BLaER1 (cell line): ENCODE measurements around the gene ZC3H12C.

Experiments used
- H3K27ac ChIP-seq: shearing (Covaris generic); formaldehyde crosslinking; 2 replicates; pipeline ENCODE4 v1.8.1; 2022
- H3K27me3 ChIP-seq: shearing (Covaris generic); formaldehyde crosslinking; 2 replicates; pipeline ENCODE4 v1.8.1; 2022
- H3K36me3 ChIP-seq: shearing (Covaris generic); formaldehyde crosslinking; 2 replicates; pipeline ENCODE4 v1.8.1; 2022
- H3K4me1 ChIP-seq: shearing (Covaris generic); formaldehyde crosslinking; 2 replicates; pipeline ENCODE4 v1.8.1; 2022
- H3K4me2 ChIP-seq: shearing (Covaris generic); formaldehyde crosslinking; 2 replicates; pipeline ENCODE4 v1.8.1; 2022
- H3K4me3 ChIP-seq: shearing (Covaris generic); formaldehyde crosslinking; 2 replicates; pipeline ENCODE4 v1.8.1; 2022
- H3K9ac ChIP-seq: shearing (Covaris generic); formaldehyde crosslinking; 2 replicates; pipeline ENCODE4 v1.8.1; 2022
- H3K9me3 ChIP-seq: shearing (Covaris generic); formaldehyde crosslinking; 2 replicates; pipeline ENCODE4 v1.8.1; 2022
- H4K20me1 ChIP-seq: shearing (Covaris generic); formaldehyde crosslinking; 2 replicates; pipeline ENCODE4 v1.8.1; 2022
- Cebpa-rat ChIP-seq: shearing (Covaris generic); IDR thresholded peaks from 2 replicates; pipeline ENCODE4 v1.8.1; 2022

ZC3H12C gene

DNA sequence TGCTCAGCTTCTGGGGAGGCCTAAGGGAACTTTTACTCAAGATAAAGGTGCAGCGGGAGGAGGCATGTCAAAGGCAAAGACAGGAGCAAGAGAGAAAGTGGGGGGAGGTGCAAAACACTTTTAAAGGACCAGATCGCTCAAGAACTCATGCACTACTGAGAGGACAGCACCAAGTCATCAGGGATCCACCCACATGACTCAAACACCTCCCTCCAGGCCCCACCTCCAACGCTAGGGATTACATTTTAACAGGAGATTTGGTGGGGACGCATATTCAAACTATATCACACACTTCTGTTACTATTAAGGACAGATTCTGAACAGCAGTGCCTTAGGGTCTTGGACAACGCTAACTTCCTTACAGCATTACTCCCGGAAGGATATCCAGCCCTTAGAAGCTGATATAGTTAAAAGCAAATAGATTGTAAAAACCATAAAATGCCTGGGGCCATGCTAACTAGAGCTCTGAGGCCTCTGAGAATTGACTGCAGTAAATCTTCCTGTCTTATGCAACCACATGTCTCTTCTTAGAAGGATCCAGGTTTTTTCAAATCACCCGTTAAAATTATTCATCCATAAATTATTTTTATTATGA is 16.7 kb upstream of the ZC3H12C start:
- Histone ChIP-seq H3K36me3 (no peaks in the 10 kb centered on the region), H4K20me1 (no peaks in the 10 kb centered on the region), H3K9ac (no peak overlapping the region), H3K9me3 (peaks cover 15% of the 10 kb centered on the region), H3K4me2 (no peak overlapping the region), H3K27ac (no peak overlapping the region), H3K4me3 (no peak overlapping the region), H3K27me3 (no peaks in the 10 kb centered on the region), H3K4me1 (0 out of 2 replicates have a peak, but pooled peaks cover 4% of the 10 kb centered on the region)
- TF ChIP-seq Cebpa-rat, result no peak

DNA sequence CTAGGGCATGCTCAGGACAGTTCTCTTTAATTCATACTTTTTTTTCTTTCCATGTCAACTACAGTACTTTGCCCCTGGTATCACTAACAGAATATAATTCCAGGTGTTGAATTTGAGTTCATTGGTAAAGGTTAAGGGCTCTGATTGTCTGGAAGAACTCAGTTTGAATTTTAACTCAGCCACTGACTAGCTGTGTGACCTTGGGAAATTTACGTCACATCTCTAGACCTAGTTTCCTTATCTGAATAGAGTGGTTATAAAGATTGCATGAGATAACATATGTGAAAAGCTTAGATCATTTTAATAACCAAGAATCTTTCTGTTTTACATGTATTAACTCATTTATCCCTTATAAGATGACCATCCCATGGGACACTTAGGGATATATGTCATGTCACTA is 15.8 kb upstream of the ZC3H12C start:
- Histone ChIP-seq H4K20me1 (no peaks in the 10 kb centered on the region), H3K9ac (no peak overlapping the region), H3K9me3 (peaks cover 15% of the 10 kb centered on the region), H3K36me3 (no peaks in the 10 kb centered on the region), H3K27me3 (no peaks in the 10 kb centered on the region), H3K4me1 (0 out of 2 replicates have a peak, but pooled peaks cover 4% of the 10 kb centered on the region), H3K27ac (no peak overlapping the region), H3K4me2 (no peak overlapping the region), H3K4me3 (no peak overlapping the region)
- no peak for TF ChIP-seq Cebpa-rat

DNA sequence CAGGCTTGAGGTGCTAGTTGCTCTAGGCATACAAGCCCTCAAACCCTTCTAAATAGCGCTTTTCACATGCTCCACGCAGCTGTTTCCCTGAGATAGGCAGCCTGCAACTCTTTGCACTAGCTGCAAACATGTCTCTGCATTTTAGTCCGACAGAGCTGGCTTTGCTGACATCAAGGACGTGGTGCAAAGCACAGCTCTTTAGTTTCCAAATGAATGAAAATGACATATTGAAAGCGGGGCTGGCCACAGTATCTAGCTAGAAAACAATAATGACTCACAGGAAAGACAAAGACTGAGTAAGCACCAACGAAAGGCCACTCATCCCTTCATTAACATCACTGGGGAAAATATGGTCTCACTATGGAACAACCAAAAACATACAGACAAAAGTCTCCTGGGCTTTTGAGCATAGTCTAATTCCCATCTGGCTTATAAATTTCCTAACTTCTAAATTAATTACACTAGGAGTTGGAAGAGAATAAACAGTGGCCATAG is 15.3 kb upstream of the ZC3H12C start:
- H3K4me3 ChIP-seq, result no peak overlapping the region

DNA sequence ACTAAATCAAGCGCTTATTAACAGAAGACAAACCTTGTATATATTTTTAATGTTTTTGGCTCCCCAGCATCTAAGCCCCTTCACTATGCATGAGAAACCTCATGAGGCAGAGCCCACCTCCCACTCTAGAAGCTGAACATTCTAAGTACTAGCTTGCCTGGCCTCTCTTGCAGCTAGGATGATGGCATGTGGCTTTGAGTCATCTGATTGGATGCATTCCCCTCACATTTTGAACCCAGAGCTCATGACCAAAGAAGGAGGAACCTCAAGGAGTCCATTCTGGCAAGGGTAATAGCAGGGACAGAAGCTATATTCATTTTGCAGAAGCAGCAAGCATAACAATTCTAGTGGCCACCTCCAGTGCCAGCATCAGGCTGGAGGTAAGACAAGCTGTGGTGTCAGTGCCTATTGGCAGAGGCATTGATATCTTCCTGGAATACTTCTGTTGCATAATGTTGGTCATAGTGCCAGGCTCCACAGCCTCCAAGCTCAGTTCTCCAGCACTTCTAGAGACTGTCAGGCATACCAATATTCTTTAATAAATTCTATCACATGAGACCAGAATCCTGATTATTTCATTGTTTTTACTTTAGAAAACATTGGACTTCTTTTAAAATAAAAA is 14.2 kb upstream of the ZC3H12C start:
- Histone ChIP-seq H3K4me3 (no peak overlapping the region), H3K27me3 (no peaks in the 10 kb centered on the region), H3K27ac (no peak overlapping the region), H3K9me3 (peaks cover 15% of the 10 kb centered on the region), H3K4me1 (0 out of 2 replicates have a peak, but pooled peaks cover 4% of the 10 kb centered on the region), H3K9ac (no peak overlapping the region), H3K4me2 (no peak overlapping the region), H3K36me3 (no peaks in the 10 kb centered on the region), H4K20me1 (no peaks in the 10 kb centered on the region)
- no peak for TF ChIP-seq Cebpa-rat

More for the DNA sequence above, 15.3 kb upstream of the ZC3H12C start:
- H3K4me1 ChIP-seq, result 0 out of 2 replicates have a peak, but pooled peaks cover 4% of the 10 kb centered on the region
- no peaks in the 10 kb centered on the region for H3K27me3 ChIP-seq
- no peak for TF ChIP-seq Cebpa-rat
- H4K20me1 ChIP-seq, result no peaks in the 10 kb centered on the region
- no peak overlapping the region for H3K27ac ChIP-seq
- no peaks in the 10 kb centered on the region for H3K36me3 ChIP-seq
- H3K4me2 ChIP-seq, result no peak overlapping the region
- H3K9ac ChIP-seq, result no peak overlapping the region
- H3K9me3 ChIP-seq, result peaks cover 15% of the 10 kb centered on the region

DNA sequence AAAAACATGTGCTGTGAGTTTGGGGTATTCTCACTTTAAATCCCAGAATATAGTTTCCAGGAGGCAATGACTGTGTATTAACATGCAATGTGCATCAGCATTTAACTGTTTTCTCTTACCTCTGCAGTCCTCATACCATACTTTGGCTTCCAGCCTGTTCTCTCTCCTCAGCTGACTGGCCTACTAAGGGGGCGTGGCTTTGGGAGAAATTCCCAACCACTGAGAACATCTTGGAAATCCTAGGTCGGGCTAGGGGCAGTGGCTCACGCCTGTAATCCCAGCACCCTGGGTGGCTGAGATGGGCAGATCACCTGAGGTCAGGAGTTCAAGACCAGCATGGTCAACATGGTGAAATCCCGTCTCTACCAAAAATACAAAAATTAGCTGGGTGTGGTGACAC is 13.5 kb upstream of the ZC3H12C start:
- no peaks in the 10 kb centered on the region for H3K27me3 ChIP-seq
- no peaks in the 10 kb centered on the region for H4K20me1 ChIP-seq
- H3K9ac ChIP-seq, result no peak overlapping the region
- H3K4me3 ChIP-seq, result no peak overlapping the region
- H3K36me3 ChIP-seq, result no peaks in the 10 kb centered on the region
- peaks cover 12% of the 10 kb centered on the region for H3K9me3 ChIP-seq
- H3K4me1 ChIP-seq, result 0 out of 2 replicates have a peak, but pooled peaks cover 4% of the 10 kb centered on the region
- H3K4me2 ChIP-seq, result no peak overlapping the region
- H3K27ac ChIP-seq, result no peak overlapping the region
- no peak for TF ChIP-seq Cebpa-rat

DNA sequence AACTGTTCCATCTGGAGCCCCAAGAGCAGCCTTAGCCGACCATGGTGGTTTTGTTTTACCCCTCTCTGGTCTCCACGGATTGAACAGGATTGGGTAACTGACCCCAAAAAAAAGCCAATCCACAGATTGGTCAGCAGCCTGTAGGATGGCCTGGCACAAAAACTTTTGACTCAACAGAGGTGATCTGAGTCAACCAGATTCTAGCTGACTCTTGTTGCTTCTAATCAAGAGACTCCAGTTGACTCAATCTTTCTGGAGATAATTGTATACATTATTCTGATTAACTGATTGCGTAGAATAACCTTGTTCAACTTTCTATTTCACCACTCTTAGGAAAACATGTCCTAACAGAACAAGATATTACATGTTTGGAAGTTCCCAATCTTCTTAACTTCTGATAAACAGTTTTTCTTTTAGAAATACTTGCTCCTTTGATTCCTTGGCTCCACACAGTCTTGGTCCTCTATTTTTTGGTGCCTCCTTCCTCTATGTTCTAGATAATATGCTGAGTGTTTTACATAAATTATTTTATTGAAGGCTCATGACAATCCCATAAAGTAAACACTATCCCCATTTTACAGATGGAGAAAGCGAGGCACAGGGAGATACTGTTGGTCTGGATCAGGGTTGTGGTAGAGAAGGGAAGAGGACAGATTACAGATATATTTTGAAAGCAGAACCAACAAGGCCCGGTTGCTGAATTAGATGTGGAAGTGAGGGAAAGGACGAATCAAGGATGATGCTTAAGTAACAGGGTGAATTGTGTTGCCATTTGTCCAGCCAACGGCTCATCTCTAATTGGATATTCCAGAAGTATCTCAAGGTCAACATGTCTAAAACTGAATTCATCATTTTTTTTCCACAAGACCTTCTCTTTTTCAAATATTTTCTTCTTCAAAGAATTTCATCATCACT is 11.5 kb upstream of the ZC3H12C start:
- Histone ChIP-seq H3K9me3 (peaks cover 11% of the 10 kb centered on the region), H3K4me3 (no peak overlapping the region), H4K20me1 (no peaks in the 10 kb centered on the region), H3K9ac (no peak overlapping the region), H3K4me2 (no peak overlapping the region), H3K27ac (no peak overlapping the region), H3K36me3 (no peaks in the 10 kb centered on the region), H3K27me3 (no peaks in the 10 kb centered on the region), H3K4me1 (no peaks in the 10 kb centered on the region)
- TF ChIP-seq Cebpa-rat, result no peak

DNA sequence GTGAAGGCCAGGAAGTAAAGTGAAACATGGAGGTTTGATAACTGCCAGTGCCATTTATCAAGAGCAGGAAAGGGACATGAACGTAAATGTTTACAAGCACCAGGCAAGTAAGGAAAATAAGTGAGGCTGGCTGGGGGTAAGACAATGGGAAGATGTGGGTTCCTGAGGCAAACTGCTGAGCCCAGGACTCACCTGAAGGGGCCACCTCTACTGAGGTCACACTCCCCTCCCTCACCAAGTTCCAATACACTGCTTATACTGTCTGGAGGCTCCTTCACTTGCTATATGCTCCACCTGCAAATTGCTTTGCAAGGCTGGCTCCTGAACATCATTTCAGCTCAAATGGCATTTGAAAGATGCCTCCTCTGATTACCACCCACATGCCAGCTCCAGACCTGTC is 10.3 kb upstream of the ZC3H12C start:
- Histone ChIP-seq H3K9ac (no peak overlapping the region), H4K20me1 (no peaks in the 10 kb centered on the region), H3K9me3 (peaks cover 11% of the 10 kb centered on the region), H3K27me3 (no peaks in the 10 kb centered on the region), H3K4me3 (no peak overlapping the region), H3K4me2 (no peak overlapping the region), H3K27ac (no peak overlapping the region), H3K4me1 (no peaks in the 10 kb centered on the region), H3K36me3 (no peaks in the 10 kb centered on the region)
- no peak for TF ChIP-seq Cebpa-rat

DNA sequence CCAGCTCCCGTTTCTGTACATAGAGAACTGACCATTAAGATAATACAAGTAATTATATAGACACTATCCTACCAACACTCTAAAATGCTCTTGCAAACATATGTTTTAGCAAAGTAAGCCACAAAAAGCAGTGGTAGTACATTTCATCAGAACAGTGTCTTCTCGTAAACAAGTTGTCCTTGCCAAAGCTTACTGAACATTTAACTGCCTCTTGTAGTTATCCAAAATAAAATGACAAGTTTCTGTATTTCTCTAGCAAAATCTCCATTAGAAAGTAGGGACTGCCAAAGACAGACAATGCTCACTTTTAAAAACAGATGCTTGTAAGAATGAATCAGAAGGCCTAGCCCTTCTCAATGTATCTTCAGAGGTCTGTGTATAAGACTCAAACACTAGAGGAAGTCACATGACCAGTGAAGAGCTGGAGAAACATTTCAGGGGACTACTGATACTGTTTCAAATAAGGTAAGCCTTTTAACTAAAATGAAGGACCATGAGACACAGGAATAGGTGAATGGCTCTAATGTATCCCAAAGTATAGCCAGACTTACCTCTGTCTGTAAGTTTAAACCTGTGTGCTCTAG is 7.8 kb upstream of the ZC3H12C start:
- no peaks in the 10 kb centered on the region for H3K27me3 ChIP-seq
- H4K20me1 ChIP-seq, result no peaks in the 10 kb centered on the region
- no peaks in the 10 kb centered on the region for H3K36me3 ChIP-seq
- H3K4me2 ChIP-seq, result no peak overlapping the region
- H3K27ac ChIP-seq, result no peak overlapping the region
- H3K9me3 ChIP-seq, result no peaks in the 10 kb centered on the region
- no peak overlapping the region for H3K4me3 ChIP-seq
- no peaks in the 10 kb centered on the region for H3K4me1 ChIP-seq
- H3K9ac ChIP-seq, result no peak overlapping the region
- TF ChIP-seq Cebpa-rat, result no peak

DNA sequence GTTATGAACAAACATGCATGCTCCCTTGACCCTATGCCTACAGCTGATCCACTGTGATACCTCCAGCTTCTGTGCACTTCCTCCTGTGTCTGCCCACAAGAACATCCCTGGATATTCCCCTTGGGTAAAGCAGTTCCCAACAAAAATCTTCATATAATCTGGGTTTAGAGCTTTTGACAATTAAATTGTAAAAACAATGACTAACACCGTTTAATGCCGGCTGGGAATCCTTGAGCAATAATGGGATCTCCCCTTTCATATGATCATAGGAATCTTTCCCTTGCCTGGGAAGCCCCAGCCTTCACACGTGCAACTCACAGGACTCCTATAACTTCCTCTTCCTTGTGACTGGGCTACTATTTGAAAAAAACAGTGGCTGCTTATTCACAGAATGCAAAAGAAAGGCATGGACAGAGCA is 6.3 kb upstream of the ZC3H12C start:
- H3K4me3 ChIP-seq, result no peak overlapping the region
- no peaks in the 10 kb centered on the region for H3K9me3 ChIP-seq
- H3K4me1 ChIP-seq, result peaks cover 3% of the 10 kb centered on the region
- no peaks in the 10 kb centered on the region for H3K36me3 ChIP-seq
- H4K20me1 ChIP-seq, result no peaks in the 10 kb centered on the region
- H3K27me3 ChIP-seq, result no peaks in the 10 kb centered on the region
- H3K27ac ChIP-seq, result no peak overlapping the region
- no peak overlapping the region for H3K4me2 ChIP-seq
- H3K9ac ChIP-seq, result no peak overlapping the region
- TF ChIP-seq Cebpa-rat, result no peak
